Brain microvascular endothelial cell (primary cell): Measurements from ENCODE around the gene RSPH9.
"Not testable (repeated sequence)": the region's sequence is repeated elsewhere in the genome, so short reads cannot be mapped to it uniquely, and the experiment has no call there.

Experiments
- DNase-seq: peaks from one replicate; pipeline ENCODE4 v3.0.0-alpha.2; 2020
- H3K27ac ChIP-seq: fragments of 250-450 bp; sonication (Bioruptor Pico); 2 replicates; pipeline ENCODE4 v1.5.1; 2020; ENCODE audit warnings: mild to moderate bottlenecking, moderate library complexity
- H3K27me3 ChIP-seq: fragments of 250-450 bp; sonication (Bioruptor Pico); replicated peaks from 2 replicates; pipeline ENCODE4 v1.5.1; 2020; ENCODE audit warnings: mild to moderate bottlenecking
- H3K36me3 ChIP-seq: fragments of 250-450 bp; sonication (Bioruptor Pico); replicated peaks from 2 replicates; pipeline ENCODE4 v1.5.1; 2020; ENCODE audit warnings: mild to moderate bottlenecking
- H3K4me3 ChIP-seq: 2 replicates; pipeline ENCODE4 v1.5.1; 2011; ENCODE audit warnings: low read depth, mild to moderate bottlenecking, control low read depth, low read length, moderate library complexity
- CTCF ChIP-seq: IDR thresholded peaks from 2 replicates; pipeline ENCODE4 v1.5.1; 2011; ENCODE audit warnings: low read depth, mild to moderate bottlenecking, moderate library complexity, low read length, control low read depth, inconsistent platforms; ENCODE audit errors: missing control alignments
- in situ Hi-C: cut with HindIII; loops from 2 replicates; pipeline ENCODE4 v1.10.0; 2017; ENCODE audit warnings: low sequenced_read_pairs, low pct_ligation_motif_present

The RSPH9 gene

GRCh38 chr6:43636308-43636659, 8.6 kb upstream of the RSPH9 start:
- peak; percentile 14 for DNase-seq
- in situ Hi-C loops: no loop called here
- TF ChIP-seq CTCF: no peak
- Histone ChIP-seq H3K4me3 (peak overlapping the region; percentile 95), H3K36me3 (peaks cover 31% of the 10 kb centered on the region), H3K27ac (peak overlapping the region; percentile 64), H3K27me3 (no peaks in the 10 kb centered on the region)

GRCh38 chr6:43639984-43640800, 4.6 kb upstream of the RSPH9 start:
- in situ Hi-C loops: no loop called here

GRCh38 chr6:43645613-43645964, 753 bp downstream of the RSPH9 start:
- no peak for TF ChIP-seq CTCF
- no peaks in the 10 kb centered on the region for H3K27me3 ChIP-seq
- peak overlapping the region; percentile 66 for H3K4me3 ChIP-seq
- H3K27ac ChIP-seq: no peak overlapping the region
- H3K36me3 ChIP-seq: peaks cover 15% of the 10 kb centered on the region
- in situ Hi-C loops: no loop called here
- no peak for DNase-seq

More at GRCh38 chr6:43639984-43640800, 4.6 kb upstream of the RSPH9 start:
- no peak for TF ChIP-seq CTCF
- DNase-seq: no peak
- H3K4me3 ChIP-seq: no peak overlapping the region
- no peaks in the 10 kb centered on the region for H3K27me3 ChIP-seq
- peaks cover 41% of the 10 kb centered on the region for H3K36me3 ChIP-seq
- H3K27ac ChIP-seq: no peak overlapping the region

- H3K4me3 ChIP-seq: no peak overlapping the region
- H3K27ac ChIP-seq: no peak overlapping the region
- no peaks in the 10 kb centered on the region for H3K27me3 ChIP-seq
- TF ChIP-seq CTCF: no peak
- no peak for DNase-seq
- in situ Hi-C loops: no loop called here
- H3K36me3 ChIP-seq: peaks cover 2% of the 10 kb centered on the region
Measured at GRCh38 chr6:43647613-43648012, 2.8 kb downstream of the RSPH9 start.

GRCh38 chr6:43648248-43648647, 3.4 kb downstream of the RSPH9 start:
- Histone ChIP-seq H3K27ac (no peak overlapping the region), H3K36me3 (no peaks in the 10 kb centered on the region), H3K4me3 (no peak overlapping the region), H3K27me3 (no peaks in the 10 kb centered on the region)
- in situ Hi-C loops: no loop called here
- no peak for TF ChIP-seq CTCF
- no peak for DNase-seq

GRCh38 chr6:43652822-43653221, 8.0 kb downstream of the RSPH9 start:
- DNase-seq, in situ Hi-C loops, H3K4me3 ChIP-seq, H3K36me3 ChIP-seq, H3K27me3 ChIP-seq, H3K27ac ChIP-seq: not testable (repeated sequence)
